ENCODE data around the gene SMAD3. TPM values are rescaled to one million over a fixed set of nuclear protein-coding genes. Genes with fewer than 3 reads are reported as not detected.
A peak's percentile ranks its signal among the peaks of the same experiment; 100 is the strongest.

Gene SMAD3
- total and polyA plus RNA-seq, 2 of the 4 experiments (the other 2 are of a cell fraction), result 71.0 to 177 TPM

DNA sequence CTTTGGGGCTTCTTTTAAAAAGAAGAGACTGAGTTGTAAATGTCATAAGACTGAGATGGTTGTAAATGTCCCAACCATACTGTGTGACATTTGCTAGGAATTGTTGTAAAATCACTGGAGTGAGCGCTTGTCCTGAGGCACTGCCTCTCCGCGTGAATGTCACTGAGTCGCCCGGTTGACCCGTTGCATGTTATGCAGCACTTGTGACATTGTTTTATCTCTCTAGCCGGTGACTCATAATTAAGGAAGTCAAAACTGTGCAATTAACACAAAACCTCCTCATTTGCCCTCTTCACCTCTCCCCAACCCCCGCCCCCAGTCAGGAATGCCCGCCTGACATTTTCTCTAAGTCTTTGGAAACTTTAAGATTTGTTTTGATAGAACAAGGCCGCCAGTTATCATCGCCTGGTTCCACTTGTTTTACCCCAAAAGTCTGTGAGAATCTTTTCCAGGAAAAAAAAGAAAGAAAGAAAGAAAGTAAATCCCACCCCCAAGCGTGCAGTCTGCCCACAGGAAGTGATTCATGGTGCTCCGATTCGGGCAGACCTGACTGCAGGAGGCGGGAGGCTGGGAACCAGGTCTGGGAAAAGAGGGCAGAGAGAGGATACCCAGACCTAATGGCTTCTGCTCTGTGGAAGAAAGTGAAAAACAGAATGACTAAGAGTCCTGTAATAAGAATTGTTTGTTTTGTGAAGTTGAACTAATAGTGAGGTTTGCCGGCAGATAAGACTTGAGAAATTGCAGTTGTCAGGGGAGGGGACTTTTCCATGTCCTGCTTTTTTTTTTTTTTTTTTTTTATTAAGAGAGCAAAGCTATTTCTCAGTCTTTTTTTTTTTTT is 84.8 kb downstream of the SMAD3 start:
- Histone ChIP-seq H4K8ac (ENCODE audit: low read depth in 2 of 2, low read length in 2 of 2) (peak overlapping the region; percentile 74 to 84), H3K18ac (ENCODE audit: low read depth, low read length) (peak overlapping the region; percentile 78), H3K36me3 (ENCODE audit: control insufficient read depth, insufficient read depth, low read length) (peaks cover 24% of the 10 kb centered on the region), H3K14ac (replicated peaks; ENCODE audit: low read depth, low read length) (peak overlapping the region; percentile 96), H4K91ac (ENCODE audit: insufficient read depth, low read depth, low read length) (peak overlapping the region; percentile 96), H3K4me1 (ENCODE audit: control insufficient read depth, insufficient read depth, low read length) (peaks cover 49% of the 10 kb centered on the region), H3K9ac (ENCODE audit: low read depth, low read length) (peak overlapping the region; percentile 66), H2BK5ac (ENCODE audit: low read depth, low read length, poor library complexity, severe bottlenecking) (peak overlapping the region; percentile 70), H2AFZ (replicated peaks; ENCODE audit: low read length, poor library complexity) (no peak overlapping the region), H3K4me2 (ENCODE audit: low read depth, low read length) (peak overlapping the region; percentile 67), H4K5ac (ENCODE audit: low read depth, low read length) (peak overlapping the region; percentile 92), H2BK15ac (ENCODE audit: low read depth, low read length) (peak overlapping the region; percentile 6; the same call in 2 of the 3 replicates), H2BK120ac (ENCODE audit: low read depth, low read length) (peak overlapping the region; percentile 96), H3K56ac (ENCODE audit: extremely low read depth, insufficient read depth, low read length) (peak overlapping the region; percentile 97), H3K9me1 (ENCODE audit: insufficient read depth, low read length) (peaks cover 38% of the 10 kb centered on the region), H3K4me3 (ENCODE audit: insufficient read depth, low read depth, low read length) (no peak overlapping the region), H4K20me1 (ENCODE audit: insufficient read depth, low read length) (peaks cover 22% of the 10 kb centered on the region; the same call in 1 of the 2 replicates), H2BK20ac (ENCODE audit: low read depth, low read length) (peak overlapping the region; percentile 84), H3K23ac (ENCODE audit: low read depth, low read length) (peak overlapping the region; percentile 96), H2AK5ac (ENCODE audit: low read depth, low read length) (peak overlapping the region; percentile 97), H3K79me1 (ENCODE audit: low read depth in 1 of 2, low read length in 2 of 2) (peaks cover 36 to 79% of the 10 kb centered on the region in 2 experiments), H3K9me3 (ENCODE audit: control insufficient read depth, insufficient read depth, low read length) (no peaks in the 10 kb centered on the region), H2AK9ac (replicated peaks; ENCODE audit: low read depth, low read length, poor library complexity) (no peak overlapping the region), H3K27ac (ENCODE audit: insufficient read depth, low read length) (peak overlapping the region; percentile 93), H3K4ac (ENCODE audit: low read depth, low read length) (peak overlapping the region; percentile 91), H3K27me3 (ENCODE audit: control insufficient read depth, insufficient read depth, low read length) (no peaks in the 10 kb centered on the region)
- WGBS, 2 experiments (ENCODE audit: extremely low coverage in 2 of 2, insufficient read length in 1 of 2), result 7% methylated on average over 9 of the region's 16 CpGs; no CpG with 5 or more reads in 1 of the 2 experiments
- BruUV-seq (replicated peaks), result no TSS peak
- DNase-seq (peak; percentile 99), ATAC-seq (ENCODE audit: low read depth) (peak; percentile 67)
- ChIA-PET POLR2A (ENCODE audit: unreplicated experiment) (interaction anchor here (0.6 kb wide), 4 partner anchors 12 to 86 kb away, joined by 3 to 6 read pairs (median 4); no protein-coding TSS in a partner anchor), CTCF (no interaction called here)
- intact Hi-C loops (cut with micrococcal nuclease), result no loop called here
- in situ Hi-C loops (cut with MboI; ENCODE audit: low sequenced_read_pairs), result no loop called here
- dilution Hi-C loops (cut with HindIII; ENCODE audit: low sequenced_read_pairs, unreplicated experiment), result no loop called here
- TF ChIP-seq NFE2L2 (IDR thresholded peaks at IDR 0.05; ENCODE audit: low read depth, low read length), result peak; percentile 33; the same call in 1 of the 2 replicates
- TF ChIP-seq MXI1 (IDR thresholded peaks at IDR 0.05; ENCODE audit: borderline replicate concordance, low read depth, low read length), result no peak
- peak; percentile 86 for TF ChIP-seq FOS (IDR thresholded peaks at IDR 0.05; ENCODE audit: low read depth, low read length)
- 0 out of 2 replicates have a peak, but pooled peaks have one; percentile 25 for TF ChIP-seq CHD1 (IDR thresholded peaks at IDR 0.05; ENCODE audit: low read depth, low read length)
- TF ChIP-seq MAFK (IDR thresholded peaks at IDR 0.05; ENCODE audit: low read depth, low read length), result no peak
- no peak for TF ChIP-seq RFX5 (IDR thresholded peaks at IDR 0.05; ENCODE audit: low read depth, low read length)
- TF ChIP-seq SMC3 (IDR thresholded peaks at IDR 0.05; ENCODE audit: low read depth, low read length), result no peak; the same call in none of the 2 replicates
- peak; percentile 27 for TF ChIP-seq RCOR1 (IDR thresholded peaks at IDR 0.05; ENCODE audit: insufficient replicate concordance, low read length)
- 0 out of 2 replicates have a peak, but pooled peaks have one; percentile 57 for TF ChIP-seq POLR2A (IDR thresholded peaks at IDR 0.05; ENCODE audit: low read depth, low read length)
- TF ChIP-seq, protein P1, sequence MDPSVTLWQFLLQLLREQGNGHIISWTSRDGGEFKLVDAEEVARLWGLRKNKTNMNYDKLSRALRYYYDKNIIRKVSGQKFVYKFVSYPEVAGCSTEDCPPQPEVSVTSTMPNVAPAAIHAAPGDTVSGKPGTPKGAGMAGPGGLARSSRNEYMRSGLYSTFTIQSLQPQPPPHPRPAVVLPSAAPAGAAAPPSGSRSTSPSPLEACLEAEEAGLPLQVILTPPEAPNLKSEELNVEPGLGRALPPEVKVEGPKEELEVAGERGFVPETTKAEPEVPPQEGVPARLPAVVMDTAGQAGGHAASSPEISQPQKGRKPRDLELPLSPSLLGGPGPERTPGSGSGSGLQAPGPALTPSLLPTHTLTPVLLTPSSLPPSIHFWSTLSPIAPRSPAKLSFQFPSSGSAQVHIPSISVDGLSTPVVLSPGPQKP (IDR thresholded peaks at IDR 0.05; ENCODE audit: borderline replicate concordance, low read depth, low read length), result 0 out of 2 replicates have a peak, but pooled peaks have one; percentile 25
- 0 out of 2 replicates have a peak, but pooled peaks have one; percentile 27 for TF ChIP-seq MAZ (IDR thresholded peaks at IDR 0.05; ENCODE audit: borderline replicate concordance, low read depth, low read length)
- peak; percentile 94 for TF ChIP-seq BHLHE40 (IDR thresholded peaks at IDR 0.05; ENCODE audit: low read depth, low read length)
- peak; percentile 68 for TF ChIP-seq CEBPB (IDR thresholded peaks at IDR 0.05; ENCODE audit: low read depth, low read length)
- TF ChIP-seq RAD21 (IDR thresholded peaks at IDR 0.05; ENCODE audit: low read length), result no peak
- TF ChIP-seq, protein P2, sequence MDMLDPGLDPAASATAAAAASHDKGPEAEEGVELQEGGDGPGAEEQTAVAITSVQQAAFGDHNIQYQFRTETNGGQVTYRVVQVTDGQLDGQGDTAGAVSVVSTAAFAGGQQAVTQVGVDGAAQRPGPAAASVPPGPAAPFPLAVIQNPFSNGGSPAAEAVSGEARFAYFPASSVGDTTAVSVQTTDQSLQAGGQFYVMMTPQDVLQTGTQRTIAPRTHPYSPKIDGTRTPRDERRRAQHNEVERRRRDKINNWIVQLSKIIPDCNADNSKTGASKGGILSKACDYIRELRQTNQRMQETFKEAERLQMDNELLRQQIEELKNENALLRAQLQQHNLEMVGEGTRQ (IDR thresholded peaks at IDR 0.05; ENCODE audit: low read depth, low read length), result no peak
